GM12864 (cell line): ENCODE measurements around the gene ADAM8.

Source experiments
- DNase-seq: peaks from one replicate; pipeline ENCODE4 v3.0.0-alpha.2; 2011; ENCODE audit warnings: low read depth
- H3K4me3 ChIP-seq: 2 replicates; pipeline ENCODE4 v1.5.1; 2011; ENCODE audit warnings: mild to moderate bottlenecking, low read depth, low read length, control low read depth
- TF ChIP-seq, protein P1 (sequence below): IDR thresholded peaks from 2 replicates; pipeline ENCODE4 v1.5.1; 2011; ENCODE audit warnings: low read depth, mild to moderate bottlenecking, moderate library complexity, low read length, control low read depth, inconsistent platforms; ENCODE audit errors: missing control alignments

The ADAM8 gene

DNA sequence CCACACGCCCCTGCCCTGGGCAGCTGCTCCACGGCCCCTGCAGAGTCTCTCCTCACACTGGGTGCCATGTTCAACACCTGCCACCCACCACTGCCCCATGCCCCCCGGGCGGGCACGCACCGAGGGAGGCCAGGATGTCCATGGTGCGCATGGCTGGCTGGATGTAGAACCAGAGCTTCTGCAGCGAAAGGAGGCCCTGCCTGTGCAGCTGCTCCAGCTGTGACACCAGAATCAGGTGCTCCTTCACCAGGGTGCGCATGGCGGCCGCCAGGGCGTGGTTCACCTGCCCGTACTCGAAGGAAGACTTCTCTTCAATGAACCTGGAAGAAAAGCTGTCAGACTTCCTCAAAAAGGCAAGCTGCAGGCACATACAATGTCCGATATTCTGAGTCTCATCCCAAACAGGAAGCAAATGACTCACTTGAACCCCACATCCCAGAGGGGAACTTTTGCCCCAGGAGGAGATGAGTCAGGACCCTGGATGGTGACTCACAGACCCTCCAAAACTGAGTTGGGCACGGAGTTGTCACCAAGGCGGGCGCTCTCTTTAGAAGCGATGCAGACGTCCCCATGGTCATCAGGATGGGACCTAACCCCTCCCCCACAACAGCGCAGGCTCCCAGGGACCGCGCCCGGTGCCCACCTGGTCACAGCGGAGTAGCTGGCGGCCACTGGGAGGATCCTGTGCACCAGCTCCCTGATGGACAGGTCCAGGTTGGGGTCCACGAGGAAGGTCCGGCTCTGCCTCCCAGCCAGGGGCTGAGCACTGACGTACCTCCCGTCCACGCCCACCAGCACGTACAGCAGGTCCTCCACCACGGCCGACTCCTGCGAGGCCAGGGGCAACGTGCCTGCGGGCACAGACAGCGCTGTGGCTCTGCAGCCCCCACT, 16.5 kb upstream of the ADAM8 start:
- no peak for DNase-seq
- no peak overlapping the region for H3K4me3 ChIP-seq
- TF ChIP-seq, protein P1, sequence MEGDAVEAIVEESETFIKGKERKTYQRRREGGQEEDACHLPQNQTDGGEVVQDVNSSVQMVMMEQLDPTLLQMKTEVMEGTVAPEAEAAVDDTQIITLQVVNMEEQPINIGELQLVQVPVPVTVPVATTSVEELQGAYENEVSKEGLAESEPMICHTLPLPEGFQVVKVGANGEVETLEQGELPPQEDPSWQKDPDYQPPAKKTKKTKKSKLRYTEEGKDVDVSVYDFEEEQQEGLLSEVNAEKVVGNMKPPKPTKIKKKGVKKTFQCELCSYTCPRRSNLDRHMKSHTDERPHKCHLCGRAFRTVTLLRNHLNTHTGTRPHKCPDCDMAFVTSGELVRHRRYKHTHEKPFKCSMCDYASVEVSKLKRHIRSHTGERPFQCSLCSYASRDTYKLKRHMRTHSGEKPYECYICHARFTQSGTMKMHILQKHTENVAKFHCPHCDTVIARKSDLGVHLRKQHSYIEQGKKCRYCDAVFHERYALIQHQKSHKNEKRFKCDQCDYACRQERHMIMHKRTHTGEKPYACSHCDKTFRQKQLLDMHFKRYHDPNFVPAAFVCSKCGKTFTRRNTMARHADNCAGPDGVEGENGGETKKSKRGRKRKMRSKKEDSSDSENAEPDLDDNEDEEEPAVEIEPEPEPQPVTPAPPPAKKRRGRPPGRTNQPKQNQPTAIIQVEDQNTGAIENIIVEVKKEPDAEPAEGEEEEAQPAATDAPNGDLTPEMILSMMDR = no peak

DNA sequence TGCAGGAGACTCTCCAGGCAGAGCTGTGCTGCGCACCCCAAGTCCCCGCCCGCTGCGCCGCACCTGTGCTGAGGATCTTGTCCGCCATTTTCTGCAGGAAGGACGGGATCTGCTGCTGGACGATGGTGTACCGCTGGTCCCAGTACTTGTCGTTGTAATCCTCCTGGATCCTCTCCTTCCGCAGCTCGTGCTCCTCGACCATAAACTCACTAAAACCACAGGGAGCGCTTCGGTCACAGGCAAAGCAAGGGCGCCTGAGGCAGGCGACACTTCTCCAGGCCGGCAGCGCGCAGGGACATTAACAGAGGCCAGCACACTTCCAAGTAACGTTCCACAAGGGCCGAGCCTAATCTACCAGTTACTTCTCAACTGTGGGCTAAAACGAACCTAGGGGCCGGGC, 13.1 kb upstream of the ADAM8 start:
- DNase-seq = no peak
- H3K4me3 ChIP-seq = no peak overlapping the region
- TF ChIP-seq, protein P1 = no peak

DNA sequence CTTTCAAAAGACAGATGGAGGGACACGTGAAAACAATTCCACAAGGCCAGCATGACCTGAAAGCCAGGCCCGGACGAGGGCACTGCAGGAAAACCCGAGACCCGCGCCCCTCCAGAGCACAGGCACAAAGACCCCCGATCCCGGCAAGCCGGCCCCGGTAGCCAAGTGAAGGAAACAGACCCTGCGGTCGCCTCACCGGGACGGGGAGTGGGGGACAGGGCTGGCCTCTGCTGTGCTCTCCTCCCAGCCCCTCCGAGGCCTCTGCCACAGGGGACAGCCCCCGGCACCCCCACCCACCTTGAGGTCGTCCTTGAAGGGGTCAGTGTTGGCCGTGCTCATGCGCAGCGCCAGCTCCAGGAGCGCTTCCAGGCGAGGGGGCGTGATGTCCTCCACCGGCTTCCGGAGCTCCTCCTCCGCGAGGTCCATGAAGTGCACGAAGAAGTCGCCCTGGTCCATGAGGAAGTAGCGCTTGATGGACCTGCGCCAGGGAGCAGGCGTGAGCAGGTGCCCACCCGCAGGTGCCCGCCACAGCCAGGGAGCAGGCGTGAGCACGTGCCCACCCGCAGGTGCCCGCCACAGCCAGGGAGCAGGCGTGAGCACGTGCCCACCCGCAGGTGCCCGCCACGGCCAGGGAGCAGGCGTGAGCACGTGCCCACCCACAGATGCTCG, 11.3 kb upstream of the ADAM8 start:
- H3K4me3 ChIP-seq = no peak overlapping the region
- no peak for DNase-seq
- TF ChIP-seq, protein P1 = no peak

DNA sequence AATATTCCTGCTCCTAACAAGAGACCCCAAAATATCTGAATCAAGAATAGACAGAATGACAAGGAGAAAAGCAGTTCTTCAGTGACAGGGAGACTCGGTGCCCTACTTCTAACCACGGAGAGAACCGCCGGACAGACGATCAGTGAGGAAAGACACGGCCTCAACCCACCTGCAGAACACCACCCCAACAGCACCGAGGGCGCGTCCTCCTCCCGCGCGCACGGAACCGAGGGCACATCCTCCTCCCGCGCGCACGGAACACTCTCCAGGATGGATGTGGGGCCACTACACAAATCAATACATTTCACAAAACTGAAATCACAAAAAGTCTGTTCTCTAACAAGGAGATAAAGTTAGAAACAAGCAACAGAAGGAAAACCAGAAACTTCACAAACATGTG, 9.7 kb upstream of the ADAM8 start:
- TF ChIP-seq, protein P1 = no peak
- DNase-seq = no peak
- H3K4me3 ChIP-seq = no peak overlapping the region

DNA sequence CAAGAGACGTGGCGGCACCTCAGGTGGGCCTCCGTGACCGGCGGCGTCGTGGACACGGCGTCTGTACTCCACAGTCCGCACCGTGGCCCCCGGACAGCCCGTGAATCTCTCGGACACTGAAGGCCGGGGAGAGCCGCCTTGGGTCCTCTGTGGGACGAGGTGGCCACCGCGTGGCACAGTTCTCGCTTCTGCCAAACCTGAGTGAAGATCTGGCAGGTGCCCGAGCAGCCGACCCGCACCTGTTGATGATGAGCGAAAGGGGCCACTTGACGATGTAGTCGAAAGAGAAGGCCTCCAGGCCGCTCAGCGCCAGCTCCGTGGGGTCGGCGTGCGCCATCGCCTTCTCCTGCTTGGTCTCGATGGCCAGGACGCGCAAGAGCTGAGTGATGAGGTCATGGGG, 8.5 kb upstream of the ADAM8 start:
- no peak for DNase-seq
- TF ChIP-seq, protein P1 = no peak
- no peak overlapping the region for H3K4me3 ChIP-seq

DNA sequence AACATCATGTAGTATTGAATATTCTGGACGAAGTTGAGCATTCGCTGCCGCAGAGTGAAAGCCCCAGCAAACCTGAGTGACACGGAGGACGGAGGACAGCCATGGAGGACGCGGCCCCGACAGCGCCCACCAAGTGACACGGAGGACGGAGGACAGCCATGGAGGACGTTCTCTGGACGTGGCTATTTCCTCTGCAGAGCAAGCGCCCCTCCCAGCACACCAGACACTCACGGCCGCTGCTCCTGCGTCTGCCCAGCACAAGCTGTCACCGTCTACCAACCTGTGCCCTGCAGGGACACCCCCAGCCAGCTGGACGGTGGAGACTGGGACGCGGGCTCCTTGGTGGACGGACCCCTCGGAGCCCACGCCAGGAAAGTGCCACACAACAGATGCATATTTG, 7.3 kb upstream of the ADAM8 start:
- no peak for DNase-seq
- no peak overlapping the region for H3K4me3 ChIP-seq
- TF ChIP-seq, protein P1 = no peak

DNA sequence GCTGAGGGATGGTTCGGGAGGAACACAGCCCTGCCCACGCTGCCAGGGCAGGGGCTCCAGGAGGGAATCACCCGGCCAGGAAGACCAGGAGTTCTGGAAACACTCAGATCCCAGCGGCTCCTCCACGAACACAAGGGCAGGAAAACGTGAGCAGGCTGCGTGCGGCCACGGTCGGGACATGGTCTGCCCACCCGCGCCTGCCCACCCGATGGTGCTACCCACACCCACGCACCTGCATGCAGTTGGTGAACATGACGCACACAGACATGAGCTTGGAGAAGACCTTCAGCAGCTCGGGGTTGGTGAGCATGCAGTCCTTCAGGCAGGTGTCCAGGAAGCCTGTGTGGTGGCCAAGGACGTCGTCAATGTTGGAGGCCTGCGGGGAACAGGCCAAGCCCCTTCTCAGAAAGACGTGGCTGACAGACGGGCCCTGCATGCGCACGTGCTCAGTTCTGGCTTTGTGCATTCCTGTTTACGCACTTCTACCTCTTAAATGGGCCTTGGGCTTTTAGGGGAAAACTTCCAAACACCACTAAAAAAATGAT, 6.2 kb upstream of the ADAM8 start:
- no peak overlapping the region for H3K4me3 ChIP-seq
- no peak for DNase-seq
- TF ChIP-seq, protein P1 = no peak
